GM12874 (cell line): ENCODE data around the gene TSTD1.

Experiments used
- CTCF ChIP-seq: IDR thresholded peaks from 2 replicates; pipeline ENCODE4 v1.5.1; 2011; ENCODE audit warnings: low read depth, mild to moderate bottlenecking, control low read depth, low read length, moderate library complexity; ENCODE audit not compliant: insufficient read depth

The TSTD1 gene

GRCh38 chr1:161081519-161081918, 42.8 kb upstream of the TSTD1 start:
- TF ChIP-seq CTCF, result no peak

GRCh38 chr1:161080441-161081405, 42.0 kb upstream of the TSTD1 start:
- no peak for TF ChIP-seq CTCF

- TF ChIP-seq CTCF, result peak; percentile 26; the same call in 1 of the 2 replicates
Measured at GRCh38 chr1:161079436-161080110, 40.8 kb upstream of the TSTD1 start.

- no peak for TF ChIP-seq CTCF
Measured at GRCh38 chr1:161077426-161077825, 38.7 kb upstream of the TSTD1 start.

GRCh38 chr1:161076410-161076809, 37.6 kb upstream of the TSTD1 start:
- no peak for TF ChIP-seq CTCF

- no peak for TF ChIP-seq CTCF
Measured at GRCh38 chr1:161074676-161075368, 36.1 kb upstream of the TSTD1 start.

- 0 out of 2 replicates have a peak, but pooled peaks have one; percentile 14 for TF ChIP-seq CTCF
Measured at GRCh38 chr1:161073474-161074121, 34.8 kb upstream of the TSTD1 start.
